CD4-positive, alpha-beta memory T cell (primary cell): ENCODE results near the gene MPZL2. TPM values are rescaled to one million over a fixed set of nuclear protein-coding genes. Genes with fewer than 3 reads are reported as not detected.

Source experiments
- CTCF ChIA-PET: fragments of 350-600 bp; sonication (Branson Sonifier 250); formaldehyde crosslinking; loops from one replicate; lab custom pipeline; 2021; ENCODE audit warnings: inconsistent platforms; ENCODE audit not compliant: partially characterized antibody; lab: Charles Lee
- POLR2A ChIA-PET: fragments of 350-600 bp; sonication (Branson Sonifier 250); formaldehyde crosslinking; loops from one replicate; lab custom pipeline; 2021; ENCODE audit not compliant: partially characterized antibody; lab: Charles Lee
- DNase-seq, 5 donors: peaks; one replicate each; pipeline versions ENCODE4 v3.0.0 to v3.0.0-alpha.2; 2020 to 2022; ENCODE audit warnings: mixed read lengths in 1 of 5
- H3K27ac ChIP-seq: one replicate; pipeline ENCODE4 v1.7.0; 2013; ENCODE audit warnings: low read depth, low read length
- H3K27me3 ChIP-seq: 2 replicates; pipeline ENCODE4 v1.7.0; 2013; ENCODE audit warnings: mild to moderate bottlenecking, low read length, moderate library complexity; ENCODE audit not compliant: insufficient read depth
- H3K36me3 ChIP-seq: 2 replicates; pipeline ENCODE4 v1.7.0; 2013; ENCODE audit warnings: mild to moderate bottlenecking, low read length, moderate library complexity; ENCODE audit not compliant: insufficient read depth
- H3K4me1 ChIP-seq: 2 replicates; pipeline ENCODE4 v1.7.0; 2013; ENCODE audit warnings: mild to moderate bottlenecking, low read length, moderate library complexity; ENCODE audit not compliant: insufficient read depth
- H3K4me3 ChIP-seq, 2 donors: one replicate each; pipeline ENCODE4 v1.7.0; 2013; ENCODE audit warnings: low read length in 2 of 2, mild to moderate bottlenecking in 1 of 2
- H3K9me3 ChIP-seq, 2 donors: one replicate each; pipeline ENCODE4 v1.7.0; 2013; ENCODE audit warnings: low read length in 2 of 2, control low read depth in 1 of 2; ENCODE audit not compliant: control insufficient read depth in 1 of 2
- H3K27ac Mint-ChIP-seq, 7 donors: one replicate each; pipeline ENCODE4 v1.8.0; 2020 to 2021; ENCODE audit warnings: mixed read lengths in 7 of 7, mild to moderate bottlenecking in 6 of 7, inconsistent platforms in 3 of 7, moderate library complexity in 3 of 7
- H3K27me3 Mint-ChIP-seq, 2 donors: one replicate each; pipeline ENCODE4 v1.8.0; 2020 to 2021; ENCODE audit warnings: mixed read lengths in 2 of 2
- H3K36me3 Mint-ChIP-seq, 2 donors: one replicate each; pipeline ENCODE4 v1.8.0; 2020 to 2021; ENCODE audit warnings: mixed read lengths in 2 of 2, inconsistent platforms in 1 of 2, mild to moderate bottlenecking in 1 of 2
- H3K4me1 Mint-ChIP-seq, 4 donors: one replicate each; pipeline ENCODE4 v1.8.0; 2020 to 2021; ENCODE audit warnings: mixed read lengths in 4 of 4, mild to moderate bottlenecking in 1 of 4
- H3K4me3 Mint-ChIP-seq, 8 donors: one replicate each; pipeline ENCODE4 v1.8.0; 2020 to 2021; ENCODE audit warnings: mixed read lengths in 8 of 8, mild to moderate bottlenecking in 7 of 8, moderate library complexity in 6 of 8, inconsistent platforms in 3 of 8
- H3K9me3 Mint-ChIP-seq, 8 donors: one replicate each; pipeline ENCODE4 v1.8.0; 2020 to 2021; ENCODE audit warnings: mixed read lengths in 8 of 8, mild to moderate bottlenecking in 5 of 8, inconsistent platforms in 3 of 8, moderate library complexity in 1 of 8
- intact Hi-C: fragments of 100-400 bp; cut with micrococcal nuclease; formaldehyde crosslinking; loops from one replicate; pipeline ENCODE4 v1.15.1; 2023
- polyA plus RNA-seq, 2 donors: library from polyadenylated mRNA; unstranded; fragments of 300-500 nt; fragmentation: Illumina TruSeq; gene quantifications; one replicate each; pipeline ENCODE4 v1.2.3, GENCODE V29; 2021
- total RNA-seq, 2 experiments: library from RNA; stranded (reverse); gene quantifications; one replicate each; pipeline ENCODE4 v1.2.3, GENCODE V29; 2021

MPZL2 gene
- total and polyA plus RNA-seq, 4 experiments from 2014 or later, result 0.64 to 4.2 (median 3.3) TPM

DNA sequence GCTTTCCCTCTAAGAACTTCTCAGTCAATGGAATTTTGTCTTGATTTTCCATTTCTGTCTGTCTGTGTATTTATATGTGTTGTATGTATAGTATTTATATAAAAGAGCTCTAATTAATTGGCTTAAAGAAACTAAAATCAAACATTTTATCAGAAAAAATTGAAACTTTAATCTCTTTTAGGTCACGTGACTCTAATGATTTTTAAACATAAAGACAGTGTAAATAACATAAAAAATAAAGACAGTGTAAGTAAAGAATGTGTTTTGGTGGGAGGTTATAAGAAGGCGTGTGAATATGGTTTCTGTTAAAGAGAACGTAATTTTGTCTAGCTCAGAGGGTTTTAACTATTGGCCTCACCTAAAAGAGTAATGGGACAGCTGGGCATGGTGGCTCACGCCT is 41.7 kb downstream of the MPZL2 start:
- H3K27me3 ChIP-seq, result no peaks in the 10 kb centered on the region
- POLR2A ChIA-PET, result interaction anchor here (0.6 to 4.1 kb wide), 6 partner anchors 10 to 118 kb away, joined by 3 to 26 read pairs (median 4); no protein-coding TSS in a partner anchor
- intact Hi-C loops, result no loop called here
- Mint-ChIP-seq H3K4me1 (peaks cover 62 to 81% (median 74%) of the 10 kb centered on the region in 4 donors), H3K27me3 (no peaks in the 10 kb centered on the region), H3K27ac (peak overlapping the region; percentile 86 to 93 (median 91)), H3K36me3 (peaks cover 17 to 19% of the 10 kb centered on the region in 2 donors), H3K9me3 (no peaks in the 10 kb centered on the region), H3K4me3 (peak overlapping the region; percentile 12 to 87 (median 78))
- no peak for DNase-seq
- no peaks in the 10 kb centered on the region for H3K9me3 ChIP-seq
- H3K36me3 ChIP-seq, result no peaks in the 10 kb centered on the region
- CTCF ChIA-PET, result interaction anchor here (1.1 to 5.6 kb wide), 8 partner anchors 11 to 67 kb away, joined by 3 to 52 read pairs (median 4); partner anchors contain the start of gene MPZL2
- H3K27ac ChIP-seq, result peak overlapping the region; percentile 36
- H3K4me3 ChIP-seq, result no peak overlapping the region
- peaks cover 94% of the 10 kb centered on the region for H3K4me1 ChIP-seq

DNA sequence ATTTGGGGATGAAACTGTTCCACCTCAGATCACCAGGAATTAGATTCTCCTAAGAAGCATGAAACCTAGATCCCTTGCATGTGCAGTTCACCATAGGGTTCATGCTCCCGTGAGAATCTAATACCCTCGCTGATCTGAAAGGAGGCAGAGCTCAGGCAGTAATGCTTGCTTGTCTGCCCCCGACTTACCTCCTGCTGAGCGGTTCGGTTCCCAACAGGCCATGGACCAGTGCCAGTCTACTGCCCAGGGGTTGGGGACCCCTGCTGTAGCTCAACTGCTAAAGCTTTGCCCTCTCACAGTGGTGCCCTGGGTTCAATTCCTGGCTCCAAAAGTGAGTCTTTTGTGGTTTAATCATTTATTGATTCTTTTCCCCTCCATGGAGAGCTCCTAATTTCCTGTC is 42.7 kb downstream of the MPZL2 start:
- Mint-ChIP-seq H3K27ac (peak overlapping the region; percentile 60 to 95 (median 86)), H3K36me3 (peaks cover 13 to 15% of the 10 kb centered on the region in 2 donors), H3K27me3 (no peaks in the 10 kb centered on the region), H3K4me3 (peak overlapping the region in 7 of 8 donors; percentile 18 to 83 (median 37)), H3K9me3 (no peaks in the 10 kb centered on the region), H3K4me1 (peaks cover 62 to 91% (median 79%) of the 10 kb centered on the region in 4 donors)
- ChIA-PET POLR2A (interaction anchor here (1.1 to 6.4 kb wide), 7 partner anchors 11 to 30 kb away, joined by 3 to 37 read pairs (median 5); partner anchors contain the start of gene MPZL3), CTCF (interaction anchor here (1.1 to 5.6 kb wide), 8 partner anchors 10 to 68 kb away, joined by 3 to 52 read pairs (median 4); partner anchors contain the start of gene MPZL2)
- peaks cover 94% of the 10 kb centered on the region for H3K4me1 ChIP-seq
- intact Hi-C loops, result no loop called here
- no peaks in the 10 kb centered on the region for H3K9me3 ChIP-seq
- H3K27ac ChIP-seq, result no peak overlapping the region
- DNase-seq, result no peak
- H3K4me3 ChIP-seq, result no peak overlapping the region
- H3K36me3 ChIP-seq, result no peaks in the 10 kb centered on the region
- H3K27me3 ChIP-seq, result no peaks in the 10 kb centered on the region

DNA sequence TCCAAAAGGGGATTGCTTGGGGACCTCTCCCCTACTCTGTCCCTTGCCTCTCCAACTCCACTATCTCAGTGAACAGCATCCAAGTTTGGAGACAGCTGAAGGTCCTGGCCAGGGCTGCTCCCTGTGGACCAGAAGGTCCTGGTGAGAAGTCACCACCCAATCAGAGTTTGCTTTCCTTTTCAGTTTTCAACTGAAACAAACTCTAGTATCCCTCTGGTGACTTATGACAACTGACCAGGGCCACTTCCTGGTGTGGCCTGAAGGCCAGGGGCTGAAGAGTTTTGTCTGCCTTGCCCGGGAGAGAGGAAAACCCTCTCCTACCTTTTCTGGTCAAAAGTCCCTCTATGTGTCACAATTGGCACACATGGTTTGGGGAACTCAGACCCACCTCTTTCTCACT is 44.4 kb downstream of the MPZL2 start:
- Mint-ChIP-seq H3K27me3 (no peaks in the 10 kb centered on the region), H3K27ac (peak overlapping the region; percentile 42 to 95 (median 78)), H3K36me3 (peaks cover 12 to 15% of the 10 kb centered on the region in 2 donors), H3K9me3 (no peaks in the 10 kb centered on the region), H3K4me3 (peak overlapping the region; percentile 39 to 90 (median 67)), H3K4me1 (peaks cover 58 to 98% (median 81%) of the 10 kb centered on the region in 4 donors)
- CTCF ChIA-PET, result interaction anchor here (1.6 to 5.6 kb wide), 3 partner anchors 11 to 76 kb away, joined by 4 to 52 read pairs (median 7); no protein-coding TSS in a partner anchor
- no peaks in the 10 kb centered on the region for H3K9me3 ChIP-seq
- POLR2A ChIA-PET, result interaction anchor here (1.2 to 9.3 kb wide), 5 partner anchors 15 to 218 kb away, joined by 3 to 83 read pairs (median 26); partner anchors contain the start of gene MPZL3
- H3K36me3 ChIP-seq, result no peaks in the 10 kb centered on the region
- peak in 1 of 5 donors; percentile 25 for DNase-seq
- H3K27ac ChIP-seq, result no peak overlapping the region
- peaks cover 95% of the 10 kb centered on the region for H3K4me1 ChIP-seq
- no peak overlapping the region for H3K4me3 ChIP-seq
- H3K27me3 ChIP-seq, result no peaks in the 10 kb centered on the region
- intact Hi-C loops, result no loop called here

DNA sequence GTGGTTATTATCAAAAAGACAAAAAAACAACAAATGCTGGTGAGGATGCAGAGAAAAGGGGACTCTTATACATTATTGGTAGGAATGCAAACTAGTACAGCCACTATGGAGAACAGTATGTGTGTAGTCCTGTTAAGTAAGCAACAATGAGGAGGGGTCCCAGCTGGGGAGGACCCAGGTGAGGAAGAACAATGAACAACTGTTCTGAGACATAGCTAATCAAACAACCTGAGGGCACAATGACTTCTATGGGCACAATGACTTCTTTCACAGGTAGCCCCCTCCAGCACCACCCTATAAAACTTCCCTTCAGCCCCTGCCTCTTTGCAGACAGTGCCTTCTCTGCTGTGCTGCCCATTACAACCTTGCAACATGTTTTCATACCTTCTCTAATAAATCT is 44.9 kb downstream of the MPZL2 start:
- ChIA-PET CTCF (interaction anchor here (0.5 to 5.6 kb wide), 4 partner anchors 11 to 177 kb away, joined by 3 to 52 read pairs (median 6); no protein-coding TSS in a partner anchor), POLR2A (interaction anchor here (1.4 to 9.3 kb wide), 4 partner anchors 15 to 218 kb away, joined by 3 to 83 read pairs (median 32); partner anchors contain the start of gene MPZL3)
- intact Hi-C loops, result no loop called here
- H3K27me3 ChIP-seq, result no peaks in the 10 kb centered on the region
- no peaks in the 10 kb centered on the region for H3K27me3 Mint-ChIP-seq
- peaks cover 12 to 15% of the 10 kb centered on the region in 2 donors for H3K36me3 Mint-ChIP-seq
- no peaks in the 10 kb centered on the region for H3K36me3 ChIP-seq
- H3K4me3 Mint-ChIP-seq, result peak overlapping the region; percentile 39 to 90 (median 67)
- H3K4me1 Mint-ChIP-seq, result peaks cover 61 to 99% (median 83%) of the 10 kb centered on the region in 4 donors
- H3K27ac Mint-ChIP-seq, result peak overlapping the region; percentile 42 to 96 (median 86)
- H3K9me3 ChIP-seq, result no peaks in the 10 kb centered on the region
- peaks cover 100% of the 10 kb centered on the region for H3K4me1 ChIP-seq
- no peaks in the 10 kb centered on the region for H3K9me3 Mint-ChIP-seq
- H3K4me3 ChIP-seq, result no peak overlapping the region
- no peak for DNase-seq
- no peak overlapping the region for H3K27ac ChIP-seq

DNA sequence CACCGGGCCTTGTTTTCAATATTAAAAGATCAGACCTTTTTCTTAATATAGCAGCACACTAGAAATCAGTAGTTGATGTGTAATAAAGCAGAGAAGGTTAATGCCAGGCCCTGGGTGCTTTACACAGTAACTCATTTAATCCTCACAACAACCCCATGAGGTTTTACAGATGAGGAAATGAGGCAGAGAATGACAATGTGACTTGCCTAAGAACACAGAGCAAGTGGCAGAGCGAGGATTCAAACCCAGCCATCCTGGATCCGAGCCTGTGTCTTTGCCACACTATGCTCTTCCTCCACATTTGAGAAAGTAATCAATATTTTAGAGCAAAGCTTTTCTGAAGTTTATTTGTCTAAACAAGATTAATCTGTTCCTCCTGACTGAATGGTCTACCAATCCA is 46.5 kb downstream of the MPZL2 start:
- no peaks in the 10 kb centered on the region for H3K27me3 Mint-ChIP-seq
- no peaks in the 10 kb centered on the region for H3K27me3 ChIP-seq
- H3K9me3 ChIP-seq, result no peaks in the 10 kb centered on the region
- intact Hi-C loops, result loop anchor here (1.0 to 2.0 kb wide), 4 partner anchors 8 to 24 kb away; partner anchors contain the start of gene JAML
- peaks cover 4% of the 10 kb centered on the region for H3K36me3 ChIP-seq
- CTCF ChIA-PET, result interaction anchor here (1.6 to 5.6 kb wide), 7 partner anchors 10 to 78 kb away, joined by 4 to 52 read pairs (median 5); no protein-coding TSS in a partner anchor
- POLR2A ChIA-PET, result interaction anchor here (0.8 to 9.3 kb wide), 9 partner anchors 8 to 142 kb away, joined by 3 to 83 read pairs (median 3); partner anchors contain the start of genes JAML, MPZL3 and UBE4A
- H3K36me3 Mint-ChIP-seq, result peaks cover 18 to 24% of the 10 kb centered on the region in 2 donors
- H3K4me3 Mint-ChIP-seq, result peak overlapping the region; percentile 73 to 91 (median 87)
- H3K27ac ChIP-seq, result peak overlapping the region; percentile 50
- H3K4me3 ChIP-seq, result peak overlapping the region in 1 of 2 donors; percentile 2
- peak overlapping the region; percentile 90 to 96 (median 93) for H3K27ac Mint-ChIP-seq
- DNase-seq, result peak in 1 of 5 donors; percentile 40
- peaks cover 0 to 2% (median 0%) of the 10 kb centered on the region in 8 donors for H3K9me3 Mint-ChIP-seq
- H3K4me1 ChIP-seq, result peaks cover 97% of the 10 kb centered on the region
- H3K4me1 Mint-ChIP-seq, result peaks cover 64 to 100% (median 85%) of the 10 kb centered on the region in 4 donors

DNA sequence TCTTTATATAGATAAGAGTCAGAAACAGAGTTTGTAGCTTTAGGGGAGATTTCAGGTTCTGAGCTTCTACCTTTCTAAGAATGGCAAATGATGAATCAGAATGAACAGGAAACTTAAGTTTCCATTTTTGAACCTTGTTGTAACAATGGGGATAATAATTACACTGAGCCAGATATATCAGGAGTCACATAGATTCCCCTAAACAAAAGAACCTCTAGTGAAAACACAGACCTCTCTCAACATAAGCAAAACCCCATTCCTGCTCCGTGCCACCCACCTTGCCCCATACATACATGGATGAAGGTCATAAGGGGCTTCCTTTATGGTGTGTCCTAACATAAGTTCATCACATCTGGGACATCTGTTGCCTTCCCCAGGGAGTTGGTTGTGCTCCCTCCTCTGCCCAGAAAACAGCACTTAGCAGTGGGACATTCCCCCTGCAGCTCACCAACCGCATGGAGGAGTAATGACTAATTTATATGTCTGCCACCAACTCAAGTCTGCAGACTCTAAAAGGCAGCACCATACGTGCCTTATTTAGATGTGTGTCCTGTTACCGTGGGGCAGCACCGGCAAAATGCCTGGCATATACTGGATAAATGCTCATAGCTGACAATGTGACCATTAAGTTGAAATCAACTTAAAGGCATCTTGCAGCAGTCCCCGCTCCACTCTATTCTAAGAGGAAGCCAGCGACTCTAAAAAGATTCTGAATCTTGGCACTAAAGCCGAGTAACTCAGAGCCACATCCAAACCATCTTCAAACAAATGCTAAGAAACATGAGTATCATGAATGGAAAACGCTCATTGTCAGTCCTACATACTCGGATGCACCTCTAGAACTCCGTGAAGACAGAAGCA is 47.2 kb downstream of the MPZL2 start:
- Mint-ChIP-seq H3K9me3 (peaks cover 0 to 2% (median 0%) of the 10 kb centered on the region in 8 donors), H3K4me1 (peaks cover 62 to 100% (median 84%) of the 10 kb centered on the region in 4 donors), H3K27ac (peak overlapping the region; percentile 90 to 96 (median 93)), H3K4me3 (peak overlapping the region; percentile 73 to 91 (median 87)), H3K27me3 (no peaks in the 10 kb centered on the region), H3K36me3 (peaks cover 25 to 32% of the 10 kb centered on the region in 2 donors)
- no peaks in the 10 kb centered on the region for H3K9me3 ChIP-seq
- intact Hi-C loops, result loop anchor here (1.0 to 2.0 kb wide), 4 partner anchors 8 to 24 kb away; partner anchors contain the start of gene JAML
- ChIA-PET CTCF (interaction anchor here (0.7 to 5.1 kb wide), 14 partner anchors 8 to 79 kb away, joined by 3 to 51 read pairs (median 4); partner anchors contain the start of genes JAML and SCN2B), POLR2A (interaction anchor here (0.6 to 9.3 kb wide), 15 partner anchors 9 to 143 kb away, joined by 3 to 83 read pairs (median 4); partner anchors contain the start of genes JAML and MPZL3)
- peaks cover 90% of the 10 kb centered on the region for H3K4me1 ChIP-seq
- H3K36me3 ChIP-seq, result peaks cover 8% of the 10 kb centered on the region
- DNase-seq, result peak in 1 of 5 donors; percentile 73
- H3K27ac ChIP-seq, result peak overlapping the region; percentile 50
- no peaks in the 10 kb centered on the region for H3K27me3 ChIP-seq
- H3K4me3 ChIP-seq, result peak overlapping the region; percentile 2 to 35
